VCaP (cell line): Measurements from ENCODE around the gene KRT71.
A peak's percentile ranks its signal among the peaks of the same experiment; 100 is the strongest.

Experiments
- H3K27ac ChIP-seq: fragments of 450-650 bp; 2 replicates; pipeline ENCODE4 v1.5.1; 2017
- TF ChIP-seq, protein P1 (sequence below): fragments of 450-650 bp; conservative IDR thresholded peaks from 2 replicates; pipeline ENCODE4 v1.5.1; 2017; ENCODE audit warnings: mild to moderate bottlenecking, moderate library complexity

Gene KRT71

DNA sequence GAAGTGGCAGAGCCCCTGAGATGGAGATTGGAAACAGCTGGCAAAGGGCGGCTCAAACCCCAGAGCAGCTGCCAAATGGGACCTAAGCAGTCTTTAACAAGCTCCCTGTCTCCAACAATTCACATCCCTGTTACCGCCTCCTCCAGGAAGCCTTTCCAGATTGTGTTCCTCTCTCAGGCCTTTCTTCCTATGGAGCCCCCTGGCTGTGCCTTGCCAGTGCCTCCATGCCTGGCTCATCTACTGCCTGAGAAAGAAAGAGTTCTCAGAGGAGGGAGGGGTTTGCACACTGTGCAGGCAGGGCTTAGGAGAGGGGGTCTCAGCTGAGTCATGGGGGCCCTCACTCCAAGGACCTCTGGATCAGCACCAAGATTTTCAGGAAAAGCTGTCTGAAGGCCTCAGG is 29.5 kb upstream of the KRT71 start:
- TF ChIP-seq, protein P1, sequence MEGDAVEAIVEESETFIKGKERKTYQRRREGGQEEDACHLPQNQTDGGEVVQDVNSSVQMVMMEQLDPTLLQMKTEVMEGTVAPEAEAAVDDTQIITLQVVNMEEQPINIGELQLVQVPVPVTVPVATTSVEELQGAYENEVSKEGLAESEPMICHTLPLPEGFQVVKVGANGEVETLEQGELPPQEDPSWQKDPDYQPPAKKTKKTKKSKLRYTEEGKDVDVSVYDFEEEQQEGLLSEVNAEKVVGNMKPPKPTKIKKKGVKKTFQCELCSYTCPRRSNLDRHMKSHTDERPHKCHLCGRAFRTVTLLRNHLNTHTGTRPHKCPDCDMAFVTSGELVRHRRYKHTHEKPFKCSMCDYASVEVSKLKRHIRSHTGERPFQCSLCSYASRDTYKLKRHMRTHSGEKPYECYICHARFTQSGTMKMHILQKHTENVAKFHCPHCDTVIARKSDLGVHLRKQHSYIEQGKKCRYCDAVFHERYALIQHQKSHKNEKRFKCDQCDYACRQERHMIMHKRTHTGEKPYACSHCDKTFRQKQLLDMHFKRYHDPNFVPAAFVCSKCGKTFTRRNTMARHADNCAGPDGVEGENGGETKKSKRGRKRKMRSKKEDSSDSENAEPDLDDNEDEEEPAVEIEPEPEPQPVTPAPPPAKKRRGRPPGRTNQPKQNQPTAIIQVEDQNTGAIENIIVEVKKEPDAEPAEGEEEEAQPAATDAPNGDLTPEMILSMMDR = no peak
- H3K27ac ChIP-seq = no peak overlapping the region

DNA sequence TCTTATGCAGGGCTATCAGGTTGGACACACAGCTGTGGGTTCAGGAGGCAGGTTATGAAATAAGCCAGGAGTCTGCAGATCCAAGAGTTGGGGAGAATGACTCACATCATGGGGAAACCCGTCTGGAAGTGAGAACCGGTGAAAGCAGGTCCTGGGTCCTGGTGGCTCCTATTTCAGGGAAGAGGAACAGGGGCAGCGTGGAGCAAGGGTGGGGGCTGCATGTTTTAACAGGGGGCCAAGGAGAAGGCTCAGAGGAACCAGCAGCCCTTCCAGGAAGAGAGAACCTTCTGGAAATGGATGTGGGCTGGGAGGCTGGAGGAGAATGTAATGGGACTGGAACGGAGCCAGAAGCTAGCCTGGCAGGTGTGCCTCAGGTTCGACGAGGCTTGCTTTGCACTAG is 28.5 kb upstream of the KRT71 start:
- H3K27ac ChIP-seq = no peak overlapping the region; the same call in 1 of the 2 replicates
- TF ChIP-seq, protein P1 = no peak

GRCh38 chr12:52581066-52581465 is 28.1 kb upstream of the KRT71 start:
- peak overlapping the region; percentile 16; the same call in 1 of the 2 replicates for H3K27ac ChIP-seq
- TF ChIP-seq, protein P1 = no peak

DNA sequence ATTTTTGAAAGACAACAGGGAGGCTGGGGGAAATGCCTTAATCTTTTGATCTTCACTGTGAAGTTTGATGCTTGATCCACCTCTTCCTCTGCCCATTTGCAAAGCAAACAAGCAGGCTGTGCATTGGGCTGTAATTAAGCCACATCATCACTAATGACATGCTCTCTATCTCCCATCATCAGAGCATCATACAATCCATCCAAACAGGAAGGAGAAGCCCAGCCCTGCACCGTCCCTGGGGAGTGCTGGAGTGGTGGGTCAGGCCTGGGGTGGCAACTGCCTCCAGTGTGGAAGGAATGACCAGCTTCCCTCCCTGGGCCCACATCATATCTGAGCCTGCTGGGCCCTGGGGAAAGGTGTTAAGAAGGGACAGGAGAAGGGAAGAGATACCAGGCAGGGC is 27.6 kb upstream of the KRT71 start:
- H3K27ac ChIP-seq = peak overlapping the region; percentile 16; the same call in 1 of the 2 replicates
- TF ChIP-seq, protein P1 = no peak

- TF ChIP-seq, protein P1 = no peak
- peak overlapping the region; percentile 16; the same call in 1 of the 2 replicates for H3K27ac ChIP-seq
Measured at GRCh38 chr12:52579468-52580465, 26.8 kb upstream of the KRT71 start.

- TF ChIP-seq, protein P1 = no peak
- no peak overlapping the region for H3K27ac ChIP-seq
Measured at GRCh38 chr12:52578469-52578868, 25.5 kb upstream of the KRT71 start.

DNA sequence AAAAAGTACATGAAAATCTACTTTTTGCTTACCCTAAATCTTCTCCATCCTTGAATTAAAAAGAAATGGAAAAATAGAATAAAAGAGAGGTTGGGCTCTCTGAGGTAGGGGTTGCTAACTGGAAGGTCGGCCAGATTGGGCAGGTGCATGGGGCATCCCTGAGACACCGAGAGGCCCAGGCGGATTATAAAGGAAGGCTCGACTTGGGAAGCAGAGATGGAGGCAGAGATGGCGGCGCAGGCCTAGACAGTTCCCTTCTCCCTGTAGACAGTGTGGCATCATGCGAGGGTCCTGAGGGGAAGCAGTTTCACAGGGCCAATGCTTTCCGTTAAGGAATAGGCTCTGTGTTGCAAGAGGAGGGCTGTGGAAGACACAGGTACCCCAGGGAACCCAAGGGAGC is 24.4 kb upstream of the KRT71 start:
- TF ChIP-seq, protein P1 = no peak

More for the DNA sequence above, 24.4 kb upstream of the KRT71 start:
- H3K27ac ChIP-seq = no peak overlapping the region
